SK-N-SH treated with all-trans-retinoic acid at 6 μM for 48 hours (cell line): Measurements from ENCODE around the gene GPC6.

Experiments
- ATAC-seq: fragments of 200-7000 bp; cut with Tn5 transposase; 3 replicates; pipeline ENCODE4 v1.9.1; 2020; ENCODE audit warnings: mild to moderate bottlenecking, moderate library complexity
- ARNTL ChIP-seq: fragments of 450-650 bp; formaldehyde crosslinking; IDR thresholded peaks from 2 replicates; pipeline ENCODE4 v1.5.0; 2020; ENCODE audit warnings: low read depth, mild to moderate bottlenecking, moderate library complexity, borderline replicate concordance
- BACH2 ChIP-seq: fragments of 250-450 bp; sonication (Bioruptor Pico); IDR thresholded peaks from 2 replicates; pipeline ENCODE4 v1.9.0; 2021; ENCODE audit warnings: mild to moderate bottlenecking, borderline replicate concordance
- CSDC2 ChIP-seq: fragments of 250-450 bp; sonication (Bioruptor Pico); IDR thresholded peaks from 2 replicates; pipeline ENCODE4 v1.5.0; 2020; ENCODE audit warnings: mild to moderate bottlenecking, moderate library complexity
- ESRRG ChIP-seq: fragments of 250-450 bp; sonication (Bioruptor Pico); IDR thresholded peaks from 2 replicates; pipeline ENCODE4 v1.6.1; 2021; ENCODE audit warnings: mild to moderate bottlenecking
- GLIS3 ChIP-seq: fragments of 250-450 bp; sonication (Bioruptor Pico); IDR thresholded peaks from 2 replicates; pipeline ENCODE4 v1.5.0; 2020; ENCODE audit warnings: mild to moderate bottlenecking, moderate library complexity
- ISL1 ChIP-seq: fragments of 250-450 bp; sonication (Bioruptor Pico); IDR thresholded peaks from 2 replicates; pipeline ENCODE4 v2.1.2; 2022; ENCODE audit warnings: mild to moderate bottlenecking, moderate library complexity
- OSR1 ChIP-seq: fragments of 250-450 bp; sonication (Bioruptor Pico); IDR thresholded peaks from 2 replicates; pipeline ENCODE4 v1.8.0; 2022; ENCODE audit warnings: moderate library complexity, mild to moderate bottlenecking, inconsistent platforms
- PPARA ChIP-seq: fragments of 250-450 bp; sonication (Bioruptor Pico); IDR thresholded peaks from 2 replicates; pipeline ENCODE4 v1.5.0; 2020; ENCODE audit warnings: mild to moderate bottlenecking, borderline replicate concordance
- SNAI2 ChIP-seq: fragments of 250-450 bp; sonication (Bioruptor Pico); IDR thresholded peaks from 2 replicates; pipeline ENCODE4 v1.5.0; 2020; ENCODE audit warnings: mild to moderate bottlenecking, moderate library complexity
- TCF4 ChIP-seq: fragments of 250-450 bp; sonication (Bioruptor Pico); IDR thresholded peaks from 2 replicates; pipeline ENCODE4 v1.8.0; 2021; ENCODE audit warnings: mild to moderate bottlenecking, moderate library complexity, borderline replicate concordance
- TOX ChIP-seq: fragments of 250-450 bp; sonication (Bioruptor Pico); IDR thresholded peaks from 2 replicates; pipeline ENCODE4 v1.8.0; 2021; ENCODE audit warnings: mild to moderate bottlenecking, moderate library complexity, borderline replicate concordance
- ZC3H10 ChIP-seq: fragments of 250-450 bp; sonication (Bioruptor Pico); IDR thresholded peaks from 2 replicates; pipeline ENCODE4 v1.5.1; 2021; ENCODE audit warnings: mild to moderate bottlenecking, moderate library complexity
- ZFP3 ChIP-seq: fragments of 250-450 bp; sonication (Bioruptor Pico); IDR thresholded peaks from 2 replicates; pipeline ENCODE4 v1.5.0; 2020; ENCODE audit warnings: mild to moderate bottlenecking, moderate library complexity
- ZFP30 ChIP-seq: fragments of 450-650 bp; formaldehyde crosslinking; IDR thresholded peaks from 2 replicates; pipeline ENCODE4 v1.5.0; 2022; ENCODE audit warnings: mild to moderate bottlenecking, moderate library complexity
- ZNF565 ChIP-seq: fragments of 450-650 bp; formaldehyde crosslinking; conservative IDR thresholded peaks from 2 replicates; pipeline ENCODE4 v1.5.0; 2020; ENCODE audit warnings: low read depth, mild to moderate bottlenecking, moderate library complexity
- ZNF70 ChIP-seq: fragments of 450-650 bp; formaldehyde crosslinking; IDR thresholded peaks from 2 replicates; pipeline ENCODE4 v1.5.0; 2020; ENCODE audit warnings: mild to moderate bottlenecking, moderate library complexity
- ZNF8 ChIP-seq: fragments of 450-650 bp; formaldehyde crosslinking; IDR thresholded peaks from 2 replicates; pipeline ENCODE4 v1.5.0; 2020; ENCODE audit warnings: mild to moderate bottlenecking, moderate library complexity
- TF ChIP-seq, protein P1 (sequence below): fragments of 250-450 bp; sonication (Bioruptor Pico); IDR thresholded peaks from 2 replicates; pipeline ENCODE4 v1.5.1; 2021; ENCODE audit warnings: mild to moderate bottlenecking, moderate library complexity
- TF ChIP-seq, protein P2 (sequence below): fragments of 250-450 bp; sonication (Bioruptor Pico); IDR thresholded peaks from 2 replicates; pipeline ENCODE4 v1.8.0; 2020; ENCODE audit warnings: mild to moderate bottlenecking, moderate library complexity, borderline replicate concordance
- TF ChIP-seq, protein P3 (sequence below): fragments of 250-450 bp; sonication (Bioruptor Pico); IDR thresholded peaks from 2 replicates; pipeline ENCODE4 v1.8.0; 2021; ENCODE audit warnings: low read depth, mild to moderate bottlenecking, moderate library complexity, borderline replicate concordance
- TF ChIP-seq, protein P4 (sequence below): fragments of 250-450 bp; sonication (Bioruptor Pico); IDR thresholded peaks from 2 replicates; pipeline ENCODE4 v1.5.0; 2020; ENCODE audit warnings: mild to moderate bottlenecking, moderate library complexity
- TF ChIP-seq, protein P5 (sequence below): fragments of 250-450 bp; sonication (Bioruptor Pico); IDR thresholded peaks from 2 replicates; pipeline ENCODE4 v1.5.1; 2020; ENCODE audit warnings: low read depth, mild to moderate bottlenecking, moderate library complexity

GPC6 gene

DNA sequence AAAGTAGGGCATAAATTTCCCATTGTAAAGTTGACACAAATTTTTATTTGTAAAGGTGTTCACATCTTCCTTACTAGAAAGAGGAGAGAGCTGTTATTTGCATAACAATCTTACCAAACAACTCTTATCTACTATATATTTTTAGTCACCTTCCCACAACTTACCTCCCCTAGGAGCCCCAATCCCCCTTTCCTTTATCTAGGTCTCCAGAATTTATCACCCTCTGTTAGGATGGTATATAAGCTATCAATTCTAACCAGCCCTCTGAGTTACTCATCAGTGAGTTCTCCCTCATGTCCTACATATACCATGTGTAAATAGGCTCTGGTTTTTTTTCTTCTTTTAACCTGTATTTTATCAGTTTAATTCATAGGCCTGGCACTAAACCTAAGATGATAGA is 1190.7 kb downstream of the GPC6 start (continued):
- TF ChIP-seq TCF4 (CRISPR knock-in tag) (no peak), ISL1 (CRISPR knock-in tag) (no peak), PPARA (no peak), TOX (CRISPR knock-in tag) (no peak)
- TF ChIP-seq, protein P1, sequence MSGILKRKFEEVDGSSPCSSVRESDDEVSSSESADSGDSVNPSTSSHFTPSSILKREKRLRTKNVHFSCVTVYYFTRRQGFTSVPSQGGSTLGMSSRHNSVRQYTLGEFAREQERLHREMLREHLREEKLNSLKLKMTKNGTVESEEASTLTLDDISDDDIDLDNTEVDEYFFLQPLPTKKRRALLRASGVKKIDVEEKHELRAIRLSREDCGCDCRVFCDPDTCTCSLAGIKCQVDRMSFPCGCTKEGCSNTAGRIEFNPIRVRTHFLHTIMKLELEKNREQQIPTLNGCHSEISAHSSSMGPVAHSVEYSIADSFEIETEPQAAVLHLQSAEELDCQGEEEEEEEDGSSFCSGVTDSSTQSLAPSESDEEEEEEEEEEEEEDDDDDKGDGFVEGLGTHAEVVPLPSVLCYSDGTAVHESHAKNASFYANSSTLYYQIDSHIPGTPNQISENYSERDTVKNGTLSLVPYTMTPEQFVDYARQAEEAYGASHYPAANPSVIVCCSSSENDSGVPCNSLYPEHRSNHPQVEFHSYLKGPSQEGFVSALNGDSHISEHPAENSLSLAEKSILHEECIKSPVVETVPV (CRISPR knock-in tag), result no peak

DNA sequence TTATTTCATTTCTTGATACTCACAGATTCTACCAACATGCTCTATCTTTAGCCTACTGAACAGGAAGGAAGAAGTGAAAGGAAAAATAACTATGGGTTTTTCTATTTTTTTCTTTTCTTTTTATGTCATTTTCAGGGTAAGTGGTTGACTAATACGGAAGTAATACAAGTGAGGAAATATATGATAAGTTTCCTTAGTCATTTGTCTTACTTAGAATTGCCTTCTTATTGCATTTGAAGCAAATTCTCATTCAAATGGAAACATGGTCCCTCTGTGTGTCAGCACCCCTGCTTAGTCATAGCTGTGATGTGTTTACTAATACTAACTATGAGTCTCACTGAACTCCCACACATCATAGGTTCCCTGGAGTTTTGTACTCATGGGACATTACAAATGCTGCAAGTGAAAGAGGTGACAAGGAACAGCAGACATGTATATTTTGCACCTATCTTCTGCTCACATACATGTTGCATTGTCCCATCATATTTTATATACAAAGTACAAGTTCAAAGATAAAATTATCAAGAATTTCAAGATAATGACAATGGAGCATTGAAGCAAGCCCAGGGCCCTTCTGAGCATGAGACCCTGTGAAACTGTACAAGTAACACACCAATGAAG is 1192.8 kb downstream of the GPC6 start:
- peak; percentile 59 for ATAC-seq
- no peak for TF ChIP-seq ZC3H10 (CRISPR knock-in tag)
- no peak for TF ChIP-seq ZFP30
- TF ChIP-seq ZNF565 (CRISPR knock-in tag), result no peak
- TF ChIP-seq, protein P2, sequence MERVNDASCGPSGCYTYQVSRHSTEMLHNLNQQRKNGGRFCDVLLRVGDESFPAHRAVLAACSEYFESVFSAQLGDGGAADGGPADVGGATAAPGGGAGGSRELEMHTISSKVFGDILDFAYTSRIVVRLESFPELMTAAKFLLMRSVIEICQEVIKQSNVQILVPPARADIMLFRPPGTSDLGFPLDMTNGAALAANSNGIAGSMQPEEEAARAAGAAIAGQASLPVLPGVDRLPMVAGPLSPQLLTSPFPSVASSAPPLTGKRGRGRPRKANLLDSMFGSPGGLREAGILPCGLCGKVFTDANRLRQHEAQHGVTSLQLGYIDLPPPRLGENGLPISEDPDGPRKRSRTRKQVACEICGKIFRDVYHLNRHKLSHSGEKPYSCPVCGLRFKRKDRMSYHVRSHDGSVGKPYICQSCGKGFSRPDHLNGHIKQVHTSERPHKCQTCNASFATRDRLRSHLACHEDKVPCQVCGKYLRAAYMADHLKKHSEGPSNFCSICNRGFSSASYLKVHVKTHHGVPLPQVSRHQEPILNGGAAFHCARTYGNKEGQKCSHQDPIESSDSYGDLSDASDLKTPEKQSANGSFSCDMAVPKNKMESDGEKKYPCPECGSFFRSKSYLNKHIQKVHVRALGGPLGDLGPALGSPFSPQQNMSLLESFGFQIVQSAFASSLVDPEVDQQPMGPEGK (CRISPR knock-in tag), result no peak
- TF ChIP-seq ARNTL (CRISPR knock-in tag), result no peak
- no peak for TF ChIP-seq OSR1
- TF ChIP-seq TOX (CRISPR knock-in tag), result no peak
- TF ChIP-seq, protein P3, sequence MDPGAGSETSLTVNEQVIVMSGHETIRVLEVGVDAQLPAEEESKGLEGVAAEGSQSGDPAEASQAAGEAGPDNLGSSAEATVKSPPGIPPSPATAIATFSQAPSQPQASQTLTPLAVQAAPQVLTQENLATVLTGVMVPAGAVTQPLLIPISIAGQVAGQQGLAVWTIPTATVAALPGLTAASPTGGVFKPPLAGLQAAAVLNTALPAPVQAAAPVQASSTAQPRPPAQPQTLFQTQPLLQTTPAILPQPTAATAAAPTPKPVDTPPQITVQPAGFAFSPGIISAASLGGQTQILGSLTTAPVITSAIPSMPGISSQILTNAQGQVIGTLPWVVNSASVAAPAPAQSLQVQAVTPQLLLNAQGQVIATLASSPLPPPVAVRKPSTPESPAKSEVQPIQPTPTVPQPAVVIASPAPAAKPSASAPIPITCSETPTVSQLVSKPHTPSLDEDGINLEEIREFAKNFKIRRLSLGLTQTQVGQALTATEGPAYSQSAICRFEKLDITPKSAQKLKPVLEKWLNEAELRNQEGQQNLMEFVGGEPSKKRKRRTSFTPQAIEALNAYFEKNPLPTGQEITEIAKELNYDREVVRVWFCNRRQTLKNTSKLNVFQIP, result no peak
- no peak for TF ChIP-seq CSDC2
- no peak for TF ChIP-seq ZNF8 (CRISPR knock-in tag)
- TF ChIP-seq, protein P1 (CRISPR knock-in tag), result no peak
- no peak for TF ChIP-seq PPARA
- no peak for TF ChIP-seq SNAI2 (CRISPR knock-in tag)

DNA sequence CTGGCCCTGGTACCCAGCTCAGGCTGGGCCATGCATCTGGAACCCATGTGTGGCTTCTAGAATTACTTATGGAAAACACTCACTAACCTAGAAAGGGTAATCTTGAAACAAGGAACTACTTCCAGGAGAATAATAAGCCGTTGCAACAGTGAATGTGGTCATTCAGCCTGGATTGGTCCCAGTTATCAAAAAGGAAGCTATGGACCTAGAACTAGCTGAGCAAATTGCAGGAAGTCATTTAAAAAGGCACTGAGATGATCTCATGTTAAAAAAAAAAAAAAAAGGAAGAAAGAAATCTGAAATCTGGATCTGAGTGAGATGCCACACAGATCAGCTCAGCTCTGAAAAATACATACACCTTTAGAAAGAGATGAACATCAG is 1193.3 kb downstream of the GPC6 start:
- TF ChIP-seq ZNF70 (CRISPR knock-in tag) (no peak), ZNF565 (CRISPR knock-in tag) (no peak), ZNF8 (CRISPR knock-in tag) (no peak), ARNTL (CRISPR knock-in tag) (no peak), ESRRG (CRISPR knock-in tag) (no peak), CSDC2 (no peak), TOX (CRISPR knock-in tag) (no peak), ZC3H10 (CRISPR knock-in tag) (no peak), SNAI2 (CRISPR knock-in tag) (no peak), ZFP30 (no peak), ISL1 (CRISPR knock-in tag) (no peak), ZFP3 (no peak), GLIS3 (CRISPR knock-in tag) (no peak), OSR1 (no peak), PPARA (no peak), BACH2 (CRISPR knock-in tag) (no peak)
- TF ChIP-seq, protein P4, sequence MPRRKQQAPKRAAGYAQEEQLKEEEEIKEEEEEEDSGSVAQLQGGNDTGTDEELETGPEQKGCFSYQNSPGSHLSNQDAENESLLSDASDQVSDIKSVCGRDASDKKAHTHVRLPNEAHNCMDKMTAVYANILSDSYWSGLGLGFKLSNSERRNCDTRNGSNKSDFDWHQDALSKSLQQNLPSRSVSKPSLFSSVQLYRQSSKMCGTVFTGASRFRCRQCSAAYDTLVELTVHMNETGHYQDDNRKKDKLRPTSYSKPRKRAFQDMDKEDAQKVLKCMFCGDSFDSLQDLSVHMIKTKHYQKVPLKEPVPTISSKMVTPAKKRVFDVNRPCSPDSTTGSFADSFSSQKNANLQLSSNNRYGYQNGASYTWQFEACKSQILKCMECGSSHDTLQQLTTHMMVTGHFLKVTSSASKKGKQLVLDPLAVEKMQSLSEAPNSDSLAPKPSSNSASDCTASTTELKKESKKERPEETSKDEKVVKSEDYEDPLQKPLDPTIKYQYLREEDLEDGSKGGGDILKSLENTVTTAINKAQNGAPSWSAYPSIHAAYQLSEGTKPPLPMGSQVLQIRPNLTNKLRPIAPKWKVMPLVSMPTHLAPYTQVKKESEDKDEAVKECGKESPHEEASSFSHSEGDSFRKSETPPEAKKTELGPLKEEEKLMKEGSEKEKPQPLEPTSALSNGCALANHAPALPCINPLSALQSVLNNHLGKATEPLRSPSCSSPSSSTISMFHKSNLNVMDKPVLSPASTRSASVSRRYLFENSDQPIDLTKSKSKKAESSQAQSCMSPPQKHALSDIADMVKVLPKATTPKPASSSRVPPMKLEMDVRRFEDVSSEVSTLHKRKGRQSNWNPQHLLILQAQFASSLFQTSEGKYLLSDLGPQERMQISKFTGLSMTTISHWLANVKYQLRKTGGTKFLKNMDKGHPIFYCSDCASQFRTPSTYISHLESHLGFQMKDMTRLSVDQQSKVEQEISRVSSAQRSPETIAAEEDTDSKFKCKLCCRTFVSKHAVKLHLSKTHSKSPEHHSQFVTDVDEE (CRISPR knock-in tag), result no peak
- TF ChIP-seq, protein P5, sequence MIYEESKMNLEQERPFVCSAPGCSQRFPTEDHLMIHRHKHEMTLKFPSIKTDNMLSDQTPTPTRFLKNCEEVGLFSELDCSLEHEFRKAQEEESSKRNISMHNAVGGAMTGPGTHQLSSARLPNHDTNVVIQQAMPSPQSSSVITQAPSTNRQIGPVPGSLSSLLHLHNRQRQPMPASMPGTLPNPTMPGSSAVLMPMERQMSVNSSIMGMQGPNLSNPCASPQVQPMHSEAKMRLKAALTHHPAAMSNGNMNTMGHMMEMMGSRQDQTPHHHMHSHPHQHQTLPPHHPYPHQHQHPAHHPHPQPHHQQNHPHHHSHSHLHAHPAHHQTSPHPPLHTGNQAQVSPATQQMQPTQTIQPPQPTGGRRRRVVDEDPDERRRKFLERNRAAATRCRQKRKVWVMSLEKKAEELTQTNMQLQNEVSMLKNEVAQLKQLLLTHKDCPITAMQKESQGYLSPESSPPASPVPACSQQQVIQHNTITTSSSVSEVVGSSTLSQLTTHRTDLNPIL (CRISPR knock-in tag), result no peak
- TF ChIP-seq, protein P2 (CRISPR knock-in tag), result no peak
- TF ChIP-seq, protein P3, result no peak

More for the DNA sequence above, 1193.3 kb downstream of the GPC6 start:
- no peak for ATAC-seq
